ENCODE results near the gene ALX3. TPM values are rescaled to one million over a fixed set of nuclear protein-coding genes. Genes with fewer than 3 reads are reported as not detected.

ALX3 gene
- total RNA-seq, 3 donors from 2014 or later (not counting 1 experiment from before 2014, with no cell fraction given), result not detected

- Mint-ChIP-seq H3K27ac (no peak overlapping the region), H3K4me3 (no peak overlapping the region), H3K4me1 (peaks cover 7 to 11% of the 10 kb centered on the region in 2 donors), H3K27me3 (ENCODE audit: low read depth in 2 of 2) (peaks cover 30 to 51% of the 10 kb centered on the region in 2 donors), H3K9me3 (no peaks in the 10 kb centered on the region), H3K36me3 (no peaks in the 10 kb centered on the region)
- DNase-seq (no peak), ATAC-seq (no peak)
- TF ChIP-seq CTCF (IDR thresholded peaks at IDR 0.05), result no peak
- Histone ChIP-seq H3K9me3 (ENCODE audit: control insufficient read depth, insufficient read depth, low read length) (no peaks in the 10 kb centered on the region), H3K4me3 (ENCODE audit: low read length) (no peak overlapping the region), H3K4me1 (ENCODE audit: control insufficient read depth, insufficient read depth, low read length) (peaks cover 6% of the 10 kb centered on the region), H3K27me3 (ENCODE audit: control insufficient read depth, insufficient read depth, low read length) (peaks cover 6% of the 10 kb centered on the region), H3K27ac (ENCODE audit: low read length) (no peak overlapping the region), H3K36me3 (ENCODE audit: control insufficient read depth, insufficient read depth, low read length) (no peaks in the 10 kb centered on the region)
- WGBS (ENCODE audit: insufficient coverage), result 81% methylated on average over 10 of the region's 10 CpGs
- intact Hi-C loops (cut with micrococcal nuclease), result loop anchor here (10.0 kb wide), 1 partner anchor 376 kb away; no protein-coding TSS in a partner anchor
Measured at GRCh38 chr1:110088739-110089316, 18.4 kb upstream of the ALX3 start.

DNA sequence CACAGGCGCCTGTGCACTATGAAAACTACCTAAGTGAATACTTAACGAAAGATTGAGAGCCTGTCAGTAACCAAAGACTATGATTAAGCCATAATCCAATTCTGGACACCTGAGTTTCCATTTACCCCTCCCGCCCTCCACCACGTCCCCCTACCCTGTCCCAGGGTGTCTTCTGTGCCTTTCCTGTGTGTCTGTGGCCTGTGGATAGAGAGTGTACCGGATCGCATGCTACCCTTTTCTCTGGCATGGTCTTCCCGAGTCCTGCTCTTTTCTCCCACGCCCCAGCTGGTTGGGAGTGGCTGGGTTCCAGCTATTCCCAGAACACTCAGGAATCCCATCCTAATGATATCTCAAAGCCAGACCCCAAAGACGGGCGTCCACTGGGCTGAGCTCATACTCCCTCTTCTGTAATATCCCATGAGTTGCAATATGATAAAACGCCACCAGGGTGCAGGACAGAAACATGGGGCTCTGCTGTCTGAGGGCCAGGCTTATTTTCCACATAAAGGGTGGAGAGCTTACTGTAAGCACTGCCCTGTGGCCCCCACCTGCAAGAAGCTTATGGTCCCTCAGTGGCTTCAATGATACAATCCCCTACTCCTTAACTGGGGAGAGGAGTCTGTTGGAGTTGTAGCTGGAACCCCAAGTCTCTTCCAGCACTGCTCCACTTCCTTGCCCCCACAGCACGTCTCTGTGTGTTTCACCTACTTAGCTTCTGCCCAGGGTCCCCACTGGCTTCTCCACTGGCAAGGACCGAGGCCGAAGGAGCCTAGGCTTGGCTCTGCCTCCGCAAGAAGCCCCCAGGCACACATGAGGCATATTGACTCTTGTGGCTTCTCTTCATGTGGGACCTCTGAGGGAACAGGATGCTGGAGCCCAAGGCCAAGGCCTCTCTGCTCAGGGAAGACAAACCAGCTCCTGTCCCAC, 17.6 kb upstream of the ALX3 start:
- peaks cover 37 to 59% of the 10 kb centered on the region in 2 donors for H3K27me3 Mint-ChIP-seq (ENCODE audit: low read depth in 2 of 2)
- no peaks in the 10 kb centered on the region for H3K9me3 ChIP-seq (ENCODE audit: control insufficient read depth, insufficient read depth, low read length)
- no peaks in the 10 kb centered on the region for H3K9me3 Mint-ChIP-seq
- no peak overlapping the region for H3K27ac Mint-ChIP-seq
- peaks cover 13% of the 10 kb centered on the region for H3K4me1 ChIP-seq (ENCODE audit: control insufficient read depth, insufficient read depth, low read length)
- WGBS (ENCODE audit: insufficient coverage), result 55% methylated on average over 15 of the region's 15 CpGs
- H3K4me1 Mint-ChIP-seq, result peaks cover 14 to 18% of the 10 kb centered on the region in 2 donors
- TF ChIP-seq CTCF (IDR thresholded peaks at IDR 0.05), result peak; percentile 53
- no peak overlapping the region for H3K4me3 ChIP-seq (ENCODE audit: low read length)
- H3K27me3 ChIP-seq (ENCODE audit: control insufficient read depth, insufficient read depth, low read length), result peaks cover 13% of the 10 kb centered on the region
- no peaks in the 10 kb centered on the region for H3K36me3 Mint-ChIP-seq
- peak in 1 of 2 donors; percentile 70 for DNase-seq
- H3K4me3 Mint-ChIP-seq, result peak overlapping the region; percentile 21
- no peaks in the 10 kb centered on the region for H3K36me3 ChIP-seq (ENCODE audit: control insufficient read depth, insufficient read depth, low read length)
- intact Hi-C loops (cut with micrococcal nuclease), result loop anchor here (10.0 kb wide), 1 partner anchor 377 kb away; no protein-coding TSS in a partner anchor
- H3K27ac ChIP-seq (ENCODE audit: low read length), result no peak overlapping the region
- ATAC-seq, result peak; percentile 67 to 77 (median 75)

DNA sequence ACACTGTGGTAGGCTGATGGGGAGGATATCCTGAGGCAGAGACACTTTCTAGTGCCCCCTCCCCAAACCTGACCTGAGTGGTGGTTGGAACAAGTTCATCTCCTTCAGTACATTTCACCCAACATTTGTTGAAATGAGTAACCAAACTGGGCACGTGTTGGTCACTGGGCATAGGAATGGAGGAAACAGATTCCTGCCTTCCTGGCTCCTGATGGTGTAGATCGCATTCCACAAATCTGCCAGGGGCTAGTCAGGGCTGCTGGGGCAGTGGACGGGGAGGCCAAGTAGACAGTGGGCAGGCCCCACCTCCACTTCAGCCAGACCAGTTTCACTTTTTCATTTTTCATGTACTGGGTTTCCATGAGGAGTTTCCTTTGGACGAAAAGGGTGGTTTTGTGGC, 16.5 kb upstream of the ALX3 start:
- Mint-ChIP-seq H3K27ac (no peak overlapping the region), H3K4me3 (no peak overlapping the region), H3K27me3 (ENCODE audit: low read depth in 2 of 2) (peaks cover 38 to 61% of the 10 kb centered on the region in 2 donors), H3K9me3 (no peaks in the 10 kb centered on the region), H3K4me1 (peaks cover 15 to 19% of the 10 kb centered on the region in 2 donors), H3K36me3 (no peaks in the 10 kb centered on the region)
- Histone ChIP-seq H3K9me3 (ENCODE audit: control insufficient read depth, insufficient read depth, low read length) (no peaks in the 10 kb centered on the region), H3K36me3 (ENCODE audit: control insufficient read depth, insufficient read depth, low read length) (no peaks in the 10 kb centered on the region), H3K4me3 (ENCODE audit: low read length) (no peak overlapping the region), H3K27ac (ENCODE audit: low read length) (no peak overlapping the region), H3K4me1 (ENCODE audit: control insufficient read depth, insufficient read depth, low read length) (peaks cover 16% of the 10 kb centered on the region), H3K27me3 (ENCODE audit: control insufficient read depth, insufficient read depth, low read length) (peaks cover 21% of the 10 kb centered on the region)
- TF ChIP-seq CTCF (IDR thresholded peaks at IDR 0.05), result no peak
- WGBS (ENCODE audit: insufficient coverage), result 84% methylated on average over 4 of the region's 4 CpGs
- intact Hi-C loops (cut with micrococcal nuclease), result loop anchor here (10.0 kb wide), 1 partner anchor 378 kb away; no protein-coding TSS in a partner anchor
- DNase-seq, result no peak
- no peak for ATAC-seq

All from natural killer cell (primary cell).